ENCODE measurements around the gene ATF4. TPM values are rescaled to one million over a fixed set of nuclear protein-coding genes. Genes with fewer than 3 reads are reported as not detected.

The ATF4 gene
- total and polyA plus RNA-seq, 8 donors = 155 to 929 (median 419) TPM

DNA sequence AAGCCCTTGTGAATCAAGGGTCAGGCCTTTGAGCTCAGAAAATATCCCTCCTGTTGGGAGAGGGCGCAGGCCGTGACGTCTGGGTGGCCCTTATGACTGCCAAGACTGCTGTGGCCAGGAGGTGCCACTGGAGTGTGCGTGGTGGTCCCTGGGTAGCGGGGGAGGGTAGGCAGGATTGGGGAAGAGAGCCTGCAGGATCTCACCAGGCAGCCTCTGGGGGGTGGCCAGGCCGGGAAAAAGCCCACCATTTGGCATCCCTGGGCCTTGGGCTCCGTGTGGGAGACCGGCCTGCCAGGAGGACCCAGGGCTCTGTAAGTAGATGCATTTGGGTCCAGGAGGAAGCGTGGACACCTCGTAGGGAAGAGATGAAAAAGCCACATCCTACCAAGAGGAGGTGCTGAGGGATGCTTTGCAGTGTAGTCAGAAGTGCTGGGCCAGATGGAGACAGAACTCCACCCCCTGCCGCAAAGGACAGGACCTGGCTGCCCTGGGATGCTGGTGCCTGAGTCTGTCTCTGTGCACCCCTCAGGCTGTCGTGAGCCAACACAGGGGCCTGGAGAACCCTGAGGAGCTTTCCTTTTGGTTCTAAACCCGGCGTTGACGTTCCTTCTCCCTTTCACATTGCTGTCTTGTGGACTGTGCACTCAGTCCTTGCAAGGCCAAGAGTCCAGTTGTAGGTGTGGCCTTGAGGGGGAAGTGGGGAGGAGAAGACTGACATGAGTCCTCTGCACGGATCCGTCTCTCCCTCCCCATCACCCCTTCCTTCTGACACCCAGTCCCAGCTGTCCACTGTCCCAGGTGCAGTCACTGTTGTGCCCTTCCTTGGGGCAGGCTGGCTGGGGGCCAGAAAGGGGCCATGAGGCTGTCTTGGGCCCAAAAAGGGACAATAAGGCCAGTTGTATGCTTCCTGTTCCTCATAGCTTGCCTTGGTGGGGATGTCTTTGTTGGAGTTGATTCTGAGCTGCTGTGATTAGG, 31.0 kb upstream of the ATF4 start:
- no peak for TF ChIP-seq EP300 (IDR thresholded peaks at IDR 0.05)
- no peak for TF ChIP-seq POLR2A (IDR thresholded peaks at IDR 0.05)
- no peak for TF ChIP-seq CTCF (IDR thresholded peaks at IDR 0.05)
- no peak for TF ChIP-seq POLR2AphosphoS5 (IDR thresholded peaks at IDR 0.05)
- no peaks in the 10 kb centered on the region for H3K27me3 ChIP-seq
- H3K4me3 ChIP-seq = no peak overlapping the region
- H3K27ac ChIP-seq = no peak overlapping the region
- intact Hi-C loops (cut with DNase I; ENCODE audit: low total_unique reads) = no loop called here
- H3K36me3 ChIP-seq = peaks cover 0 to 32% (median 13%) of the 10 kb centered on the region in 4 donors
- 77 to 83% (median 81%) methylated on average over 16 to 17 of the region's 17 CpGs for WGBS, 5 donors
- DNase-seq = no peak
- H3K4me1 ChIP-seq = peaks cover 0 to 21% (median 9%) of the 10 kb centered on the region in 4 donors
- no peaks in the 10 kb centered on the region for H3K9me3 ChIP-seq

DNA sequence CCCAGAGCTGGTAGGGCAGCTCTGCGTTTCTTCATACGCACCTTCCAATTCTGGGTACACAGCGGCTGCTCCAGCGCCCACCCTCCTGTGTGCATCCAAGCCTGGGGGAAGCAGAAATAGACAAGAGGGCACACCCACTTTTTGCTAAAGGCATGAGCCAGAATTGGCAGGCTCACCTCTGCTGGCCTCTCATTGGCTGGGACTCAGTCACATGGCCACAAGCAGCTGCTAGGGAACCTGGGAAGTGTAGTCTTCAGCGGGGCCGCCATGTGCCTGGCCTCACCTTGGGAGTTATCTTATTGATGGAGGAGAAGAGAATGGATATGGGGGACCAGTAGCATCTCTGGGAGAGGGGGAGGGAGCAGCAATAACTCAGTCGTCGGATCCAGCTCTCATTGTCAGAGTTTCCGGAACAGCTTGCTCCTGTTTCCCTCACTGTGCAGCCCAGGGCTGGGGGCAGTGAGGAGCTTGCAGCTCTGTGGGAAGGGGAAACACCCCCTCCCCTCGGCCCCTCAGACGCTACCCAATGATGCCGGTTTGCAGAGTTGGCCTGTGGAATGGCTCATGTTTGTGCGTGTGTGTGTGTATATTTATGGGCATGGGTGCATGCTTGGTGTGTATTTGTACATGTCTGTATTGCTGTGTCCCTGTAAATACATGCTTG, 30.1 kb upstream of the ATF4 start:
- DNase-seq = peak; percentile 76 to 90
- no peak overlapping the region for H3K4me3 ChIP-seq
- H3K9me3 ChIP-seq = no peaks in the 10 kb centered on the region
- 49 to 58% (median 54%) methylated on average over 12 to 13 of the region's 13 CpGs for WGBS, 5 donors
- peak in 1 of 3 donors; percentile 21 for TF ChIP-seq POLR2AphosphoS5 (IDR thresholded peaks at IDR 0.05)
- TF ChIP-seq CTCF (IDR thresholded peaks at IDR 0.05) = no peak
- TF ChIP-seq EP300 (IDR thresholded peaks at IDR 0.05) = no peak
- no peak for TF ChIP-seq POLR2A (IDR thresholded peaks at IDR 0.05)
- peaks cover 0 to 24% (median 9%) of the 10 kb centered on the region in 4 donors for H3K4me1 ChIP-seq
- peaks cover 0 to 32% (median 13%) of the 10 kb centered on the region in 4 donors for H3K36me3 ChIP-seq
- intact Hi-C loops (cut with DNase I; ENCODE audit: low total_unique reads) = no loop called here
- no peaks in the 10 kb centered on the region for H3K27me3 ChIP-seq
- no peak overlapping the region for H3K27ac ChIP-seq

DNA sequence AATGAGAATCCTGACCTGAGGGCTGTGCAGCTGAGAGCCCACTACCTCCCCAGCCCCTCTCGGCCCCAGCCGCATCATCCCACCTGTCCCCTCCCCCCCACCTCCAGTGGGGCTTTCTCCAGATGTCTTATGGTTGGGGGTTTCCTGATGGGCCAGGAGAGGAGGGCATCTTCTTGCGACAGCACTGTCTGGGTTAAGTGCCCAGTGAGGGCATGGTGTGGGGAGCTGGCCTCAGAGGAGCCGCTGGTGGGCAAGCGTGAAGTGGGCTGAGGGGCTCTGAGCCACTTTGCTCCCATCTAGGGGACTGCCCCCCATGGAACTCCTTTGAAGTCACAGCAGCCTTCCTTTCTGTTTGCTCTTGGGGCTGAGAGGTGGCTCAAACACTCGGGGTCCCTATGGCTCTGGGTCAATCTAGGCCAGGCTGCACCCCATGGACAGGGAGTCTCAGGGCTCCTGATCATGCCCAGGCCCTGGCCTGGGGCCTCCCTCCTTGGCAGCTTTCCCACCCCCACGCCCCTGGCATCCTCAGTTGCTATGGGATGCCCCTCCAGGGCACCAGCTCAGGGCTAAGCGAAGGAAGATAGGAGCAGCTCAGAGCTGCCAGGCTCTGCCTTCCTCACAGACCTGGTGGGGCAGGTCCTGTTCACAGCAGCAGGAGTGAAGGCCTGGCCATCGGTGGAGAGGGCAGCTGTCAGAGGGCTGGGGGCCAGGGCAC, 29.2 kb upstream of the ATF4 start:
- no peak for DNase-seq
- Histone ChIP-seq H3K36me3 (peaks cover 0 to 32% (median 13%) of the 10 kb centered on the region in 4 donors), H3K27me3 (no peaks in the 10 kb centered on the region), H3K27ac (no peak overlapping the region), H3K4me1 (peaks cover 0 to 27% (median 11%) of the 10 kb centered on the region in 4 donors), H3K4me3 (no peak overlapping the region), H3K9me3 (no peaks in the 10 kb centered on the region)
- no peak for TF ChIP-seq POLR2A (IDR thresholded peaks at IDR 0.05)
- no peak for TF ChIP-seq POLR2AphosphoS5 (IDR thresholded peaks at IDR 0.05)
- TF ChIP-seq CTCF (IDR thresholded peaks at IDR 0.05) = no peak
- TF ChIP-seq EP300 (IDR thresholded peaks at IDR 0.05) = no peak
- 78 to 91% (median 80%) methylated on average over 6 to 9 of the region's 9 CpGs for WGBS, 5 donors
- intact Hi-C loops (cut with DNase I; ENCODE audit: low total_unique reads) = no loop called here

- 84 to 92% (median 88%) methylated on average over 4 to 6 of the region's 6 CpGs for WGBS, 5 donors
- Histone ChIP-seq H3K4me3 (no peak overlapping the region), H3K27me3 (no peaks in the 10 kb centered on the region), H3K9me3 (no peaks in the 10 kb centered on the region), H3K4me1 (peaks cover 0 to 33% (median 16%) of the 10 kb centered on the region in 4 donors), H3K27ac (no peak overlapping the region), H3K36me3 (peaks cover 0 to 32% (median 13%) of the 10 kb centered on the region in 4 donors)
- intact Hi-C loops (cut with DNase I; ENCODE audit: low total_unique reads) = no loop called here
- DNase-seq = no peak
- TF ChIP-seq CTCF (IDR thresholded peaks at IDR 0.05) = no peak
Measured at GRCh38 chr22:39491696-39492095, 28.7 kb upstream of the ATF4 start.

Measured in stomach (tissue), 9 donors.